ENCODE data around the gene AJM1.

The AJM1 gene

GRCh38 chr9:136821826-136822544 is 20.3 kb upstream of the AJM1 start:
- Histone ChIP-seq H3K4me2 (ENCODE audit: low read length, poor library complexity, severe bottlenecking) (no peak overlapping the region), H3K18ac (ENCODE audit: low read depth in 1 of 2, low read length in 2 of 2) (no peak overlapping the region), H2AK5ac (ENCODE audit: low read length, severe bottlenecking) (no peak overlapping the region), H3K23ac (ENCODE audit: low read length in 2 of 2) (peak overlapping the region in 1 of 2 experiments; percentile 64), H3K27ac (ENCODE audit: low read length, poor library complexity, severe bottlenecking) (no peak overlapping the region), H3K4me1 (ENCODE audit: control insufficient read depth, insufficient read depth, low read depth, low read length) (peaks cover 9% of the 10 kb centered on the region), H4K91ac (ENCODE audit: low read length) (no peak overlapping the region), H2BK5ac (ENCODE audit: low read depth, low read length, poor library complexity, severe bottlenecking) (no peak overlapping the region), H3K9me3 (ENCODE audit: control insufficient read depth, low read length) (no peaks in the 10 kb centered on the region), H3K4me3 (ENCODE audit: insufficient read depth in 1 of 2, low read depth in 1 of 2, low read length in 2 of 2) (peak overlapping the region in 1 of 2 experiments; percentile 20), H3K4ac (ENCODE audit: low read depth in 1 of 2, low read length in 2 of 2) (peak overlapping the region in 1 of 2 experiments; percentile 61), H4K8ac (ENCODE audit: low read length) (peak overlapping the region; percentile 78), H3K27me3 (ENCODE audit: control insufficient read depth in 1 of 2, insufficient read depth in 1 of 2, low read length in 2 of 2) (no peaks in the 10 kb centered on the region), H2BK15ac (ENCODE audit: low read depth, poor library complexity, severe bottlenecking) (no peak overlapping the region), H3K9ac (ENCODE audit: low read length) (peak overlapping the region; percentile 72), H3K79me1 (replicated peaks; ENCODE audit: low read length, poor library complexity, severe bottlenecking) (peaks cover 52% of the 10 kb centered on the region), H2BK120ac (ENCODE audit: low read depth, low read length) (no peak overlapping the region), H2AFZ (ENCODE audit: low read depth, low read length) (no peak overlapping the region), H3K36me3 (ENCODE audit: control insufficient read depth in 1 of 2, insufficient read depth in 2 of 2, low read depth in 1 of 2, low read length in 2 of 2) (peaks cover 31 to 63% of the 10 kb centered on the region in 2 experiments), H3K14ac (ENCODE audit: low read length in 2 of 2) (peak overlapping the region in 1 of 2 experiments; percentile 71), H2BK12ac (ENCODE audit: low read length in 2 of 2) (no peak overlapping the region)
- no peak for DNase-seq
- 85% methylated on average over 42 of the region's 42 CpGs for WGBS

- H4K8ac ChIP-seq (ENCODE audit: low read length) = peak overlapping the region; percentile 14
- H3K9ac ChIP-seq (ENCODE audit: low read length) = no peak overlapping the region
- H3K4me3 ChIP-seq (ENCODE audit: insufficient read depth in 1 of 2, low read depth in 1 of 2, low read length in 2 of 2) = no peak overlapping the region
- no peaks in the 10 kb centered on the region for H3K27me3 ChIP-seq (ENCODE audit: control insufficient read depth in 1 of 2, insufficient read depth in 1 of 2, low read length in 2 of 2)
- no peak overlapping the region for H3K18ac ChIP-seq (ENCODE audit: low read depth in 1 of 2, low read length in 2 of 2)
- no peak overlapping the region for H2BK120ac ChIP-seq (ENCODE audit: low read depth, low read length)
- WGBS = 93% methylated on average over 28 of the region's 30 CpGs
- no peak overlapping the region for H2BK15ac ChIP-seq (ENCODE audit: low read depth, poor library complexity, severe bottlenecking)
- no peak overlapping the region for H2BK5ac ChIP-seq (ENCODE audit: low read depth, low read length, poor library complexity, severe bottlenecking)
- no peak for DNase-seq
- no peak overlapping the region for H3K4ac ChIP-seq (ENCODE audit: low read depth in 1 of 2, low read length in 2 of 2)
- H3K23ac ChIP-seq (ENCODE audit: low read length in 2 of 2) = no peak overlapping the region
- H3K4me2 ChIP-seq (ENCODE audit: low read length, poor library complexity, severe bottlenecking) = no peak overlapping the region
- no peaks in the 10 kb centered on the region for H3K9me3 ChIP-seq (ENCODE audit: control insufficient read depth, low read length)
- H3K27ac ChIP-seq (ENCODE audit: low read length, poor library complexity, severe bottlenecking) = no peak overlapping the region
- H3K36me3 ChIP-seq (ENCODE audit: control insufficient read depth in 1 of 2, insufficient read depth in 2 of 2, low read depth in 1 of 2, low read length in 2 of 2) = peaks cover 39 to 72% of the 10 kb centered on the region in 2 experiments
- H3K14ac ChIP-seq (ENCODE audit: low read length in 2 of 2) = no peak overlapping the region
- no peak overlapping the region for H2AK5ac ChIP-seq (ENCODE audit: low read length, severe bottlenecking)
- H3K79me1 ChIP-seq (replicated peaks; ENCODE audit: low read length, poor library complexity, severe bottlenecking) = peaks cover 60% of the 10 kb centered on the region
- no peak overlapping the region for H4K91ac ChIP-seq (ENCODE audit: low read length)
- no peak overlapping the region for H2BK12ac ChIP-seq (ENCODE audit: low read length in 2 of 2)
- peaks cover 9% of the 10 kb centered on the region for H3K4me1 ChIP-seq (ENCODE audit: control insufficient read depth, insufficient read depth, low read depth, low read length)
- no peak overlapping the region for H2AFZ ChIP-seq (ENCODE audit: low read depth, low read length)
Observed at GRCh38 chr9:136823136-136824046, 18.9 kb upstream of the AJM1 start.

GRCh38 chr9:136824496-136825225 is 17.6 kb upstream of the AJM1 start:
- Histone ChIP-seq H3K4me3 (ENCODE audit: insufficient read depth in 1 of 2, low read depth in 1 of 2, low read length in 2 of 2) (no peak overlapping the region), H3K9ac (ENCODE audit: low read length) (no peak overlapping the region), H2BK12ac (ENCODE audit: low read length in 2 of 2) (no peak overlapping the region), H3K36me3 (ENCODE audit: control insufficient read depth in 1 of 2, insufficient read depth in 2 of 2, low read depth in 1 of 2, low read length in 2 of 2) (peaks cover 52 to 84% of the 10 kb centered on the region in 2 experiments), H4K91ac (ENCODE audit: low read length) (no peak overlapping the region), H3K9me3 (ENCODE audit: control insufficient read depth, low read length) (no peaks in the 10 kb centered on the region), H4K8ac (ENCODE audit: low read length) (no peak overlapping the region), H3K4me1 (ENCODE audit: control insufficient read depth, insufficient read depth, low read depth, low read length) (peaks cover 7% of the 10 kb centered on the region), H2AK5ac (ENCODE audit: low read length, severe bottlenecking) (no peak overlapping the region), H3K27me3 (ENCODE audit: control insufficient read depth in 1 of 2, insufficient read depth in 1 of 2, low read length in 2 of 2) (no peaks in the 10 kb centered on the region), H3K23ac (ENCODE audit: low read length in 2 of 2) (no peak overlapping the region), H2BK120ac (ENCODE audit: low read depth, low read length) (no peak overlapping the region), H3K18ac (ENCODE audit: low read depth in 1 of 2, low read length in 2 of 2) (no peak overlapping the region), H2AFZ (ENCODE audit: low read depth, low read length) (no peak overlapping the region), H3K27ac (ENCODE audit: low read length, poor library complexity, severe bottlenecking) (no peak overlapping the region), H3K14ac (ENCODE audit: low read length in 2 of 2) (no peak overlapping the region), H2BK15ac (ENCODE audit: low read depth, poor library complexity, severe bottlenecking) (no peak overlapping the region), H2BK5ac (ENCODE audit: low read depth, low read length, poor library complexity, severe bottlenecking) (no peak overlapping the region), H3K4ac (ENCODE audit: low read depth in 1 of 2, low read length in 2 of 2) (no peak overlapping the region), H3K4me2 (ENCODE audit: low read length, poor library complexity, severe bottlenecking) (no peak overlapping the region), H3K79me1 (replicated peaks; ENCODE audit: low read length, poor library complexity, severe bottlenecking) (peaks cover 63% of the 10 kb centered on the region)
- DNase-seq = no peak
- WGBS = 93% methylated on average over 20 of the region's 21 CpGs

All from mesenchymal stem cell (in vitro differentiated cells and primary cell).